Upper lobe of left lung (tissue), 4 donors: ENCODE data around the gene PTH2R.
"Not testable (repeated sequence)": the region's sequence is repeated elsewhere in the genome, so short reads cannot be mapped to it uniquely, and the experiment has no call there.

Experiments
- EP300 ChIP-seq, 4 donors: sonication (generic); formaldehyde crosslinking; IDR thresholded peaks; one replicate each; pipeline ENCODE4 v1.5.1; 2017; ENCODE audit warnings: antibody characterized with exemption in 4 of 4, control low read depth in 2 of 4
- POLR2A ChIP-seq, 4 donors: fragments of 450-650 bp; IDR thresholded peaks; one replicate each; pipeline ENCODE4 v1.5.1; 2016 to 2017; ENCODE audit warnings: antibody characterized with exemption in 4 of 4, mild to moderate bottlenecking in 2 of 4
- POLR2AphosphoS5 ChIP-seq, 2 donors: sonication (generic); formaldehyde crosslinking; IDR thresholded peaks; one replicate each; pipeline ENCODE4 v1.5.1; 2017; ENCODE audit warnings: antibody characterized with exemption in 2 of 2
- TF ChIP-seq, protein P1 (sequence below), 6 experiments: fragments of 450-650 bp in 4 of 6; fragments of 200-600 bp in 2 of 6; sonication (generic) in 2 of 6; IDR thresholded peaks; one replicate each; pipeline ENCODE4 v1.5.1; 2016 to 2019; ENCODE audit warnings: antibody characterized with exemption in 6 of 6

DNA sequence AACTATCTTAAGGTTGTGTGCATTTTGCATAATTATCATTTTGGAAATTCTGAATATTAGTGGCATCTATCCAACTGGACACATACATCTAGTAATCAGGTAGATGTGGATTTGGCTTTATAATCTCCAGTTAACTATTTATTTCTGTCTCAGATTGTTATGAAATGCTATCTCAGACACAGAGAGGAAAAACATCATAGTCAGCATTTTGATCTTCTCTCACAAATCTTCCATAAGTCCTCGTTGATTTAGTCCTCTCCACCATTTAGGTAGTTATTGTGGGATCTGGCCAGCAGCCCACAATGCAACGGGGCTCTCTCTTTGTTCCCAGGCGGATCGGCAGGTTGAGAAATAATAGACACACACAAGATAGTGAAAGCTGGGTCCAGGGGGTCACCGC, 75.4 kb downstream of the PTH2R start:
- not testable (repeated sequence) for TF ChIP-seq POLR2A, POLR2AphosphoS5, EP300 (IDR thresholded peaks at IDR 0.05)
- TF ChIP-seq, protein P1, sequence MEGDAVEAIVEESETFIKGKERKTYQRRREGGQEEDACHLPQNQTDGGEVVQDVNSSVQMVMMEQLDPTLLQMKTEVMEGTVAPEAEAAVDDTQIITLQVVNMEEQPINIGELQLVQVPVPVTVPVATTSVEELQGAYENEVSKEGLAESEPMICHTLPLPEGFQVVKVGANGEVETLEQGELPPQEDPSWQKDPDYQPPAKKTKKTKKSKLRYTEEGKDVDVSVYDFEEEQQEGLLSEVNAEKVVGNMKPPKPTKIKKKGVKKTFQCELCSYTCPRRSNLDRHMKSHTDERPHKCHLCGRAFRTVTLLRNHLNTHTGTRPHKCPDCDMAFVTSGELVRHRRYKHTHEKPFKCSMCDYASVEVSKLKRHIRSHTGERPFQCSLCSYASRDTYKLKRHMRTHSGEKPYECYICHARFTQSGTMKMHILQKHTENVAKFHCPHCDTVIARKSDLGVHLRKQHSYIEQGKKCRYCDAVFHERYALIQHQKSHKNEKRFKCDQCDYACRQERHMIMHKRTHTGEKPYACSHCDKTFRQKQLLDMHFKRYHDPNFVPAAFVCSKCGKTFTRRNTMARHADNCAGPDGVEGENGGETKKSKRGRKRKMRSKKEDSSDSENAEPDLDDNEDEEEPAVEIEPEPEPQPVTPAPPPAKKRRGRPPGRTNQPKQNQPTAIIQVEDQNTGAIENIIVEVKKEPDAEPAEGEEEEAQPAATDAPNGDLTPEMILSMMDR (IDR thresholded peaks at IDR 0.05), result not testable (repeated sequence)
